HG03025 (cell line): Measurements from ENCODE around the gene TEX14.
"Not testable (repeated sequence)": the region's sequence is repeated elsewhere in the genome, so short reads cannot be mapped to it uniquely, and the experiment has no call there.

Experiments used
- ATAC-seq: cut with Tn5 transposase; IDR thresholded peaks from one replicate; pipeline ENCODE4 v1.9.1; 2021; ENCODE audit warnings: mild to moderate bottlenecking, moderate library complexity; ENCODE audit not compliant: unreplicated experiment, low FRiP score

The TEX14 gene

GRCh38 chr17:58605986-58606385 lies 85.9 kb downstream of the TEX14 start:
- ATAC-seq = no peak

GRCh38 chr17:58605470-58605869 lies 86.4 kb downstream of the TEX14 start:
- ATAC-seq = no peak

GRCh38 chr17:58601976-58602375 lies 89.9 kb downstream of the TEX14 start:
- no peak for ATAC-seq

GRCh38 chr17:58597371-58597770 lies 94.5 kb downstream of the TEX14 start:
- no peak for ATAC-seq

GRCh38 chr17:58595194-58595792 lies 96.6 kb downstream of the TEX14 start:
- no peak for ATAC-seq

GRCh38 chr17:58593123-58593522 lies 98.7 kb downstream of the TEX14 start:
- ATAC-seq = no peak

- ATAC-seq = no peak
These were observed 100.4 kb downstream of the TEX14 start for GRCh38 chr17:58591455-58591854.

GRCh38 chr17:58590377-58590776 lies 101.5 kb downstream of the TEX14 start:
- no peak for ATAC-seq

GRCh38 chr17:58587713-58588117 lies 104.1 kb downstream of the TEX14 start:
- ATAC-seq = no peak

GRCh38 chr17:58586009-58586644 lies 105.7 kb downstream of the TEX14 start:
- no peak for ATAC-seq

GRCh38 chr17:58585554-58585953 lies 106.3 kb downstream of the TEX14 start:
- ATAC-seq = no peak

- no peak for ATAC-seq
These were observed 108.4 kb downstream of the TEX14 start for GRCh38 chr17:58583486-58583885.

GRCh38 chr17:58582718-58583117 lies 109.1 kb downstream of the TEX14 start:
- not testable (repeated sequence) for ATAC-seq

- ATAC-seq = no peak
These were observed 111.2 kb downstream of the TEX14 start for GRCh38 chr17:58580671-58581070.

GRCh38 chr17:58577696-58578095 lies 114.1 kb downstream of the TEX14 start:
- ATAC-seq = no peak

- no peak for ATAC-seq
These were observed 115.0 kb downstream of the TEX14 start for GRCh38 chr17:58576679-58577367.

- no peak for ATAC-seq
These were observed 116.3 kb downstream of the TEX14 start for GRCh38 chr17:58575511-58575910.

GRCh38 chr17:58574025-58574424 lies 117.8 kb downstream of the TEX14 start:
- no peak for ATAC-seq

GRCh38 chr17:58572846-58573245 lies 119.0 kb downstream of the TEX14 start:
- ATAC-seq = no peak

GRCh38 chr17:58570758-58571157 lies 121.1 kb downstream of the TEX14 start:
- no peak for ATAC-seq

GRCh38 chr17:58569196-58569595 lies 122.6 kb downstream of the TEX14 start:
- ATAC-seq = no peak
